OCI-LY7 (cell line): ENCODE measurements around the gene DNAAF3. TPM values are rescaled to one million over a fixed set of nuclear protein-coding genes. Genes with fewer than 3 reads are reported as not detected.

ENCODE experiments used
- BruUV-seq: library from RNA; stranded (reverse); fragments of 400-500 nt; replicated peaks from 2 replicates; lab custom pipeline; 2021; lab: Mats Ljungman, UMichigan
- CTCF ChIA-PET: fragments of 300-600 bp; sonication (Branson Sonifier 250); formaldehyde crosslinking; loops from one replicate; lab custom pipeline; 2022; ENCODE audit warnings: antibody characterized with exemption; ENCODE audit not compliant: unreplicated experiment; lab: Charles Lee
- POLR2A ChIA-PET: fragments of 300-600 bp; sonication (Branson Sonifier 250); formaldehyde crosslinking; loops from one replicate; lab custom pipeline; 2022; ENCODE audit warnings: antibody characterized with exemption; lab: Charles Lee
- DNase-seq: peaks from one replicate; pipeline ENCODE4 v3.0.0-alpha.2; 2015; ENCODE audit warnings: low spot score
- H2AFZ ChIP-seq: fragments of 200-600 bp; sonication (generic), shearing (Covaris generic); 2 replicates; pipeline ENCODE4 v1.6.1; 2014; ENCODE audit warnings: mild to moderate bottlenecking, antibody characterized with exemption, low read length, moderate library complexity
- H3K27ac ChIP-seq: fragments of 200-600 bp; sonication (generic); 2 replicates; pipeline ENCODE4 v1.5.1; 2014; ENCODE audit warnings: mixed run types, low read depth, mild to moderate bottlenecking, moderate library complexity, low read length, inconsistent platforms; ENCODE audit not compliant: poor library complexity, severe bottlenecking
- H3K36me3 ChIP-seq: fragments of 200-600 bp; sonication (generic); 2 replicates; pipeline ENCODE4 v1.6.1; 2014; ENCODE audit warnings: mild to moderate bottlenecking, antibody characterized with exemption, low read length, moderate library complexity, mixed read lengths; ENCODE audit not compliant: insufficient read depth
- H3K4me1 ChIP-seq: fragments of 200-600 bp; sonication (generic); 2 replicates; pipeline ENCODE4 v1.5.1; 2014; ENCODE audit warnings: mild to moderate bottlenecking, low read length; ENCODE audit not compliant: insufficient read depth, poor library complexity, severe bottlenecking
- H3K4me2 ChIP-seq: fragments of 200-600 bp; sonication (generic); 2 replicates; pipeline ENCODE4 v1.6.1; 2014; ENCODE audit warnings: mild to moderate bottlenecking, low read length
- H3K4me3 ChIP-seq: fragments of 200-600 bp; sonication (generic); 2 replicates; pipeline ENCODE4 v1.5.1; 2014; ENCODE audit warnings: mild to moderate bottlenecking, low read depth, low read length; ENCODE audit not compliant: poor library complexity, severe bottlenecking
- H3K79me2 ChIP-seq: fragments of 200-600 bp; sonication (generic); 2 replicates; pipeline ENCODE4 v1.6.1; 2016; ENCODE audit warnings: low read depth, mild to moderate bottlenecking, low read length, moderate library complexity, mixed read lengths; ENCODE audit not compliant: insufficient read depth
- H3K9me2 ChIP-seq: fragments of 200-600 bp; sonication (generic); 2 replicates; pipeline ENCODE4 v1.6.1; 2016; ENCODE audit warnings: mild to moderate bottlenecking, low read length, mixed read lengths; ENCODE audit not compliant: insufficient read depth
- H3K9me3 ChIP-seq: fragments of 200-600 bp; sonication (generic); 2 replicates; pipeline ENCODE4 v1.6.1; 2014; ENCODE audit warnings: mild to moderate bottlenecking, mixed run types, low read length, mixed read lengths
- H4K20me1 ChIP-seq: fragments of 200-600 bp; sonication (generic); 2 replicates; pipeline ENCODE4 v1.6.1; 2014; ENCODE audit warnings: mild to moderate bottlenecking, antibody characterized with exemption, low read length, moderate library complexity, mixed read lengths; ENCODE audit not compliant: insufficient read depth
- EZH2phosphoT487 ChIP-seq: fragments of 200-600 bp; sonication (generic); IDR thresholded peaks from 2 replicates; pipeline ENCODE4 v1.6.1; 2018; ENCODE audit warnings: low read depth, borderline replicate concordance, mild to moderate bottlenecking, mixed run types, antibody characterized with exemption, low read length, moderate library complexity, mixed read lengths
- intact Hi-C: fragments of 100-400 bp; cut with micrococcal nuclease; formaldehyde crosslinking; loops from one replicate; pipeline ENCODE4 v1.10.0; 2022; ENCODE audit not compliant: unreplicated experiment
- total RNA-seq, 2 experiments: library from RNA; depleted of rRNA in 1 of 2; stranded (reverse); fragments of >200 nt in 1 of 2; shearing (Covaris generic) in 1 of 2; gene quantifications; 2 replicates each; pipeline ENCODE4 v1.2.3, GENCODE V29; 2014 to 2022
- TF ChIP-seq, protein P1 (sequence below): fragments of 200-600 bp; sonication (generic); conservative IDR thresholded peaks from 2 replicates; pipeline ENCODE4 v1.5.1; 2014; ENCODE audit warnings: mild to moderate bottlenecking, antibody characterized with exemption, low read length, moderate library complexity, mixed read lengths

The DNAAF3 gene
- total RNA-seq, 2 experiments from 2014 or later, result 2.5 to 2.8 TPM

DNA sequence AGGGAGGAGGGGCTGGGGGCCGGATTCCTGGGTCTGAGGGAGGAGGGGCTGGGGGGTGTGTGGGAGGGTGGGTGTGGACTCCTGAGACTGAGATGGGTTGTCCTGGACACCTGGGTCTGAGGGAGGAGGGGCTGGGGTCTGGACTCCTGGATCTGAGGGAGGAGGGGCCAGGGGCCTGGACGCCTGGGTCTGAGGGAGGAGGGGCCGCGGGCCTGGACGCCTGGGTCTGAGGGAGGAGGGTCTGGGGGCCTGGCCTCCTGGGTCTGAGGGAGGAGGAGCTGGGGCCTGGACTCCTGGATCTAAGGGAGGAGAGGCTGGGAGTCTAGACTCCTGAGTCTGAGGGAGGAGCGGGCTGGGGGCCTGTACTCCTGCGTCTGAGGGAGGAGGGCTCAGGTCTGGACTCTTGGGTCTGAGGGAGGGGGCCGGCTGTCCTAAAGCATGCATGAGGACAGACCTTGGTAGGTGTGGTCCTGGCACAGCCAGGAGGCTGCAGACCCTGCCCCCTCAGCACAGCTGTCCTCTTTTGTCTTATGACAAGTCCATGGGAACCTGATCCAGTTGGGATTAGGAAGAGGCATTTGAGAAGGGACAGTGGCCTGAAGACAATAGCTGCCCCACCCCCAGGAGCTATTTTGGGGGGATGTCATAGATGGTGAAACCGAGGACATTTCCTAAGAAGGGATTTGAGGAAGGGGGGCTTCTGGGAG, 18.7 kb downstream of the DNAAF3 start:
- Histone ChIP-seq H3K36me3 (0 out of 2 replicates have a peak, but pooled peaks cover 6% of the 10 kb centered on the region), H3K9me3 (peaks cover 7% of the 10 kb centered on the region), H3K79me2 (no peaks in the 10 kb centered on the region), H3K4me3 (no peak overlapping the region), H4K20me1 (no peaks in the 10 kb centered on the region), H3K9me2 (no peaks in the 10 kb centered on the region), H2AFZ (no peak overlapping the region), H3K4me2 (no peak overlapping the region), H3K27ac (no peak overlapping the region), H3K4me1 (peaks cover 50% of the 10 kb centered on the region)
- TF ChIP-seq, protein P1, sequence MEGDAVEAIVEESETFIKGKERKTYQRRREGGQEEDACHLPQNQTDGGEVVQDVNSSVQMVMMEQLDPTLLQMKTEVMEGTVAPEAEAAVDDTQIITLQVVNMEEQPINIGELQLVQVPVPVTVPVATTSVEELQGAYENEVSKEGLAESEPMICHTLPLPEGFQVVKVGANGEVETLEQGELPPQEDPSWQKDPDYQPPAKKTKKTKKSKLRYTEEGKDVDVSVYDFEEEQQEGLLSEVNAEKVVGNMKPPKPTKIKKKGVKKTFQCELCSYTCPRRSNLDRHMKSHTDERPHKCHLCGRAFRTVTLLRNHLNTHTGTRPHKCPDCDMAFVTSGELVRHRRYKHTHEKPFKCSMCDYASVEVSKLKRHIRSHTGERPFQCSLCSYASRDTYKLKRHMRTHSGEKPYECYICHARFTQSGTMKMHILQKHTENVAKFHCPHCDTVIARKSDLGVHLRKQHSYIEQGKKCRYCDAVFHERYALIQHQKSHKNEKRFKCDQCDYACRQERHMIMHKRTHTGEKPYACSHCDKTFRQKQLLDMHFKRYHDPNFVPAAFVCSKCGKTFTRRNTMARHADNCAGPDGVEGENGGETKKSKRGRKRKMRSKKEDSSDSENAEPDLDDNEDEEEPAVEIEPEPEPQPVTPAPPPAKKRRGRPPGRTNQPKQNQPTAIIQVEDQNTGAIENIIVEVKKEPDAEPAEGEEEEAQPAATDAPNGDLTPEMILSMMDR, result no peak
- TF ChIP-seq EZH2phosphoT487, result no peak
- intact Hi-C loops, result no loop called here
- DNase-seq, result no peak
- ChIA-PET POLR2A (no interaction called here), CTCF (interaction anchor here (0.6 kb wide), 1 partner anchor 62 kb away, joined by 4 read pairs; no protein-coding TSS in a partner anchor)
- BruUV-seq, result no TSS peak

DNA sequence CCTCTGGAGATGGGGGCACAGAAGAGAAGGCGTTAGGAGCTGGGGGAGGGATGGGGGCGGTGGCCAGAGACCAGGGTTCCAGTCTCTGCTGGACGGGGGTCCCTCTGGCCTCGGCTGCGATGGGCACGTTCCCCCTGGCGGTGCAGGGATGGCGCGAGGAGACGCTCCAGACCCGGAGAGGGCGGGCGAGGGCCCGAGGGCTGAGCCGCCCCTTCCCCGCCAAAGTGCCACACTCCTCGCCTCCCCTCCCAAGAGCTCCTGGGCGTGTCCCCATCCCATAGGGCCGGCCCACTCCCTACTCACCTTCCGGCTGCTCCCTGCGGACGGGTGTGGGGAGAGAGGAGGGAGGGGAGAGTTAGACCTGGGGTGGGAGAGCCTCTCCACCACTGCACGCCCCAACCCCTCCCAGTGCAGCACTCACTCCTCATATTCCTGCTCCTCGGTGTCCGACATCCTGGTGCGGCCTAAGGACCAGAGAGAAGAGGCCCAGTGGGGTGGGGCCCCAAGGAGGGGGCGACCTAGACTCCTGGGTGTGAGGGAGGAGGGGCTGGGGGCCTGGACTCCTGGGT, 19.6 kb downstream of the DNAAF3 start:
- POLR2A ChIA-PET, result no interaction called here
- H3K79me2 ChIP-seq, result no peaks in the 10 kb centered on the region
- H3K9me2 ChIP-seq, result no peaks in the 10 kb centered on the region
- peaks cover 6% of the 10 kb centered on the region for H3K9me3 ChIP-seq
- 0 out of 2 replicates have a peak, but pooled peaks cover 6% of the 10 kb centered on the region for H3K36me3 ChIP-seq
- H3K4me3 ChIP-seq, result peak overlapping the region; percentile 65
- peaks cover 43% of the 10 kb centered on the region for H3K4me1 ChIP-seq
- BruUV-seq, result no TSS peak
- H2AFZ ChIP-seq, result peak overlapping the region; percentile 76; the same call in 1 of the 2 replicates
- TF ChIP-seq, protein P1, result no peak
- TF ChIP-seq EZH2phosphoT487, result no peak
- H4K20me1 ChIP-seq, result no peaks in the 10 kb centered on the region
- CTCF ChIA-PET, result no interaction called here
- intact Hi-C loops, result no loop called here
- peak overlapping the region; percentile 76 for H3K4me2 ChIP-seq
- no peak overlapping the region for H3K27ac ChIP-seq
- DNase-seq, result peak; percentile 42
